NCI-H510A (cell line): Measurements from ENCODE around the gene SRPK2.
"Not testable (repeated sequence)": the region's sequence is repeated elsewhere in the genome, so short reads cannot be mapped to it uniquely, and the experiment has no call there.

ENCODE experiments used
- DNase-seq: peaks from one replicate; lab custom pipeline; 2025; lab: John Stamatoyannopoulos, UW

Gene SRPK2

DNA sequence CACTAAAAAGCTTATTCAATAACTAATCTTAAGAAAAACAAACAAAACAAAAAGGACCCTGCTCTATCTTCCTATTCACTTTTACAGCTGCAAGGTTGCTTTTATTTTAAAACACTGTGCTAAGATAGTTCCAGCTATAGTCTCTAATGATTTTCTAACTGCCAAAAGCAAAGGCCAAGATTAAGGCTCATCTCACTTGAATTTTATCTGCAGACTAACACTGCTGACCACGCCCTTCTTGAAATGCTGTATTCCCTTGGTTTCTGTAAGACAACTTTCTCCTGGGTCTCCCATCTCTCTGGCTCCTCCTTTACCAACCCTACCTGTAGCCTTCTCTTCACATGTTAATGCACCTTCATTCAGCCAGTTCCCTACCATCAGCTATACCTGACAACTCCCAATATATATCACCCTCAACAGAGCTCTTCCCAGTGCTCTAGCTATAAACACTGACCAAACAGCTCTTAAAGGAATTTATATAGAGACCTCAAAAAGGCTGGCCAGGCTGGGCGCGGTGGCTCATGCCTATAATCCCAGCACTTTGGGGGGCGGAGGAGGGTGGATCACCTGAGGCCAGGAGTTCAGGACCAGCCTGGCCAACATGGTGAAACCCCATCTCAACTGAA is 11.7 kb downstream of the SRPK2 start:
- DNase-seq, result no peak

DNA sequence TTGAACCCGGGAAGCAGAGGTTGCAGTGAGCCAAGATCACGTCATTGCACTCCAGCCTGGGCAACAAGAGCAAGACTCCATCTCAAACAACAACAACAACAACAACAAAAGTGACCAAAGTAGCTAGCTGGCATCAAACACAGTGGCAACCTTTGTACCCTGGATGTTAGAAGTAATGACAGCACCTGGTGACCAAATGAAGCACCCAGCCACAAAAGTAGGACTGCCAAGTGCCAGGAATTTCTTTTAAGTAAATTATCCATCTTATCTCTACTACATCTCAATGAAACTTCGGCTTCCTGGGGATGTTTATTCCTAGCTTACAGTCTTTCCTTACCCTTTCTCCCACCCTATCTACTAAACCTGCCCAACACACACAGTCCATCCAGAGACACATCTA is 18.8 kb downstream of the SRPK2 start:
- DNase-seq, result no peak

DNA sequence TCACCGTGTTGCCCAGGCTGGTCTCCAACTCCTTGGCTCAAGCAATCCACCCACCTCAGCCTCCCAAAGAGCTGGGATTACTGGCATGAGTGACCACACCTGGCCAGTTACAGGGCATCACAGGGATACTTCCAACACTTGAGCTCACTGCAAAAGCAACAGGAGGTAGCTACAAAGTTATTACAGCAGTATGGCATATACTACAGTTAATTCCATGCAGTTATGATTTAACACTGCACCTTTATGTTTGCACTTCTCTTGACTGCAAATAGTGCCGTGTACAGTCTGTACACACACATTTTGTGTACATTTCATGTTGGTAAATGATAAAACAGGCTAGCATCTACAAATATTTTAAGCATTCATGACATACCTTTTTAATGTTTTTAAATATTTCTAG is 21.3 kb downstream of the SRPK2 start:
- no peak for DNase-seq

DNA sequence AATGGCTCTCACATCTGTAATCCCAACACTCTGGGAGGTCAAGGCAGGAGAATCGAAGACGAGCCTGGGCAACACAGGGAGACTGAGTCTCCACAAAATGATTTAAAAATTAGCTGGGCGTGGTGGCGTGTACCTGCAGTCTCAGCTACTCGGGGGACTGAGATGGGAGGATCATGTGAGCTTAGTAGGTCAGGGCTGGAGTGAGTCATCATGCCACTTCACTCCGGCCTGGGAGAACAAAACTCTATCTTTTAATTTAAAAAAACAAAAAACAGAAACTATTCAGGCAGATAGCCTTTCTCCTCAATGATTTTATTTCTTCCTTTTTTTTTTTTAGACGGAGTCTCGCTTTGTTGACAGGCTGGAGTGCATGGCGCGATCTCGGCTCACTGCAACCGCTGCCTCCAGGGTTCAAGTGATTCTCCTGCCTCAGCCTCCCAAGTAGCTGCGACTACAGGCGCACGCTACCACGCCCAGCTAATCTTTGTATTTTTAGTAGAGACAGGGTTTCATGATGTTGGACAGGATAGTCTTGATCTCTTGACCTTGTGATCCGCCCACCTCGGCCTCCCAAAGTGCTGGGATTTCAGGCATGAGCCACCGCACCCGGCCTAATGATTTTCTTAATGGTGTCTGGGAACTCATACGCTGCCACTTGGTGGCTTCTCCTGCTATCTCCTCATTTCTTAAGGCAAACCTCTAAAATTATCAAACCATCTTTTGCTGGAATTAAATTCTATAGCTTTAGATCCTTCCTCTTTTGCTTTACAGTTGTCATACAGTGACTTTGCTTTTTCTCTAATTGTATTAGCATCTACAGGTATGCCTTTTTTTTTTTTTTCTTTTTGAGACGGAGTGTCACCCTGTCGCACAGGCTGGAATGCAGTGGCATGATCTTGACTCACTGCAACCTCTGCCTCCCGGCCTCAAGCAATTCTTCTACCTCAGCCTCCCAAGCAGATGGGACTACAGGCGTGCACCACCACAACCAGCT is 22.9 kb downstream of the SRPK2 start:
- DNase-seq, result no peak

DNA sequence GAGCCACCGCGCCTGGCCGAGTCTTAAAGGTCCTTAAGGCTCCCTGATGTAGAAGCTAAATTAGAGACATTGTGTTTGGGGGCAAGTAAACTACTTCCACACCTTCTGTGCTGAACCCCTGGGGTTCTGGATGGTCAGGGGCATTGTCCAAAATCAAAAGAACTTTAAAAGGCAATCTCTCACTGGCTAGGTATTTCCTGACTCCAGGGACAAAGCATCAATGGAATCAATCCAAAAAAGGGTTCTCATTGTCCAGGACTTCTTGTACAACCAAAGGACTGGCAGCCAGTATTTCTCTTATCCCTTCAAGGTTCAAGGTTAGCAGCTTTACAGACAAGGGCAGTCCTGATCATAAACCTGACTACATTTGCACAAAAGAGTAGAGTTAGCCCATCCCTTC is 24.0 kb downstream of the SRPK2 start:
- no peak for DNase-seq

DNA sequence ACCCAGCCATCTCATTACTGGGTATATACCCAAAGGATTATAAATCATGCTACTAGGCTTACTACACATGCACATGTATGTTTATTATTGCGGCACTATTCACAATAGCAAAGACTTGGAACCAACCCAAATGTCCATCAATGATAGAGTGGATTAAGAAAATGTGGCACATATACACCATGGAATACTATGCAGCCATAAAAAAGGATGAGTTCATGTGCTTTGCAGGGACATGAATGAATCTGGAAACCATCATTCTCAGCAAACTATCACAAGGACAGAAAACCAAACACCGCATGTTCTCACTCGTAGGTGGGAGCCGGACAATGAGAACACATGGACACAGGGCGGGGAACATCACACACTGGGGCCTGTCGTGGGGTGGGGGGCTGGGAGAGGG is 25.1 kb downstream of the SRPK2 start:
- DNase-seq, result not testable (repeated sequence)

DNA sequence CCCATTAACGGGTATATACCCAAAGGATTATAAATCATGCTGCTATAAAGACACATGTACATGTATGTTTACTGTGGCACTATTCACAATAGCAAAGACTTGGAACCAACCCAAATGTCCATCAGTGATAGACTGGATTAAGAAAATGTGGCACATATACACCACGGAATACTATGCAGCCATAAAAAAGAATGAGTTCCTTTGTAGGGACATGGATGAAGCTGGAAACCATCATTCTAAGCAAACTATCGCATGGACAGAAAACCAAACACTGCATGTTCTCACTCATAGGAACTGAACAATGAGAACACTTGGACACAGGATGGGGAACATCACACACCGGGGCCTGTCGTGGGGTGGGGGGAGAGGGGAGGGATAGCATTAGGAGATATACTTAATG is 26.0 kb downstream of the SRPK2 start:
- not testable (repeated sequence) for DNase-seq

DNA sequence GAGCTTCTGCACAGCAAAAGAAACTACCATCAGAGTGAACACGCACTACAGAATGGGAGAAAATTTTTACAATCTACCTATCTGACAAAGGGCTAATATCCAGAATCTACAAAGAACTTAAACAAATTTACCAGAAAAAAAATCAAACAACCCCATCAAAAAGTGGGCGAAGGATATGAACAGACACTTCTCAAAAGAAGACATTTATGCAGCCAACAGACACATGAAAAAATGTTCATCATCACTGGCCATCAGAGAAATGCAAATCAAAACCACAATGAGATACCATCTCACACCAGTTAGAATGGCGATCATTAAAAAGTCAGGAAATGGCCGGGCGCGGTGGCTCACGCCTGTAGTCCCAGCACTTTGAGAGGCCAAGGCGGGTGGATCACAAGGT is 26.7 kb downstream of the SRPK2 start:
- DNase-seq, result not testable (repeated sequence)

DNA sequence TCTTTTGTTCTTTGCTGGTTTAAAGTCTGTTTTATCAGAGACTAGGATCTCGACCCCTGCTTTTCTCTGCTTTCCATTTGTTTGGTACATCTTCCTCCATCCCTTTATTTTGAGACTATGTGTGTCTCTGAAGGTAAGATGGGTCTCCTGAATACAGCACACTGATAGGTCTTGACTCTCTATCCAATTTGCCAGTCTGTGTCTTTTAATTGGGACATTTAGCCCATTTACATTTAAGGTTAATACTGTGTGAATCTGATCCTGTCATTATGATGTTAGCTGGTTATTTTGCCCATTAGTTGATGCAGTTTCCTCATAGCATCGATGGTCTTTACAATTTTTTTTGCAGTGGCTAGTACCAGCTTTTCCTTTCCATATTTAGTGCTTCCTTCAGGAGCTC is 28.6 kb downstream of the SRPK2 start:
- not testable (repeated sequence) for DNase-seq

DNA sequence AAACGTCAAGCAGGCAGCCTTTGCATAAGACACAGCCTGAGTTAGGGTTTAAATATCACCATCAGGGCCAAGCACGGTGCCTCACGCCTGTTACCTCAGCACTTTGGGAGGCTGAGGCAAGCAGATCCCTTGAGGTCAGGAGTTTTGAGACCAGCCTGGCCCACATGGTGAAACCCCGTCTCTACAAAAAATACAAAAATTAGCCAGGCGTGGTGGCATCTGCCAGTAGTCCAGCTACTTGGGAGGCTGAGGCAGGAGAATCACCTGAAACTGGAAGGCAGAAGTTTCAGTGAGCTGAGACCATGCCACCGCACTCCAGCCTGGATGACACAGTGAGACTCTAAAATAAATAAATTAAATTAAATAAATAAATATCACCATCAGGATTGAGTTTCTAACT is 33.0 kb downstream of the SRPK2 start:
- DNase-seq, result no peak

DNA sequence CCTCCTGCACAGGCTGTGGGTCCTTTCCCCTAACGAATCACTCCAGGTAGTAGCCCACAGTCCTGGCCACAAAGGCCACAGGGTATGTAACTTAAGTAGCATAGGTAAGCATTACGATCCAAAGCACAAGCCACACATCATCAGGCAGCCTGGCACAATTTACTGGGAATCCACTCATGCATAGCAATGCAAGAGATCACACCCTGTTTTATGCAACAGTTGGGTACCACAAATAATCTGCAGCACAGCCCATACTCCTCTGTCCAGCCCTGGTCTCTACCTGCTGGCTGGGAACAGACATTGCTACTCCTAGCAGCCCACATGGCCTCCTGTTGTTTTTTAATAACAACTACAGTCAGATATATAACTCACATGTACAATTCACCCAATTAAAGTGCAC is 34.3 kb downstream of the SRPK2 start:
- DNase-seq, result no peak

DNA sequence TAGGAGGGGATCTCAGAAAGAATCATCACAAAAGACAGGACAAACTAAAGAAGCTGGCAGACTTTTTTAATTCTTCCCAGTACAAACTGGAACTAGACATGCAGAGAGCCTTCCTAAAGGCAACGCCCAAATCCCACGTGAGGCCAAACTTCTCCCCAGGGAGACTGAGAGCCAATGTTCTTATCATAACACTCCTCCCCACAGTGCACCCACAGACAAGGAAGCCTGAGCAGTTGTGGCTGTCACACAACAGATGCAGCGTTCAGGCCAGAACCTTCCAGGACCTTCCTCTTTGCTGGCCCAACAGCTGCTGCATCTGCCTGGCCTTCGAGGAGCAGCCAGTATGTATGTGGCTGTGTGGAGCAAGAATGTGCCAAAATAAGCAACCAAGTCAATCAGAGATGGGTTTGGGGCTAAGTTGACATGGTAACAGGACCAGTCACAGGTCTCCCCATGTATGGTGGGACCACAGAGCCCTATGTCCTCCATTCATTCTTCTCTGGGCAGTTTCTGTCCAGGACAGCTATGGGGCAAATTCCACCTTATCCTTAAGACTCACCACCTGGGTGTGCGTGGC is 34.9 kb downstream of the SRPK2 start:
- DNase-seq, result no peak

DNA sequence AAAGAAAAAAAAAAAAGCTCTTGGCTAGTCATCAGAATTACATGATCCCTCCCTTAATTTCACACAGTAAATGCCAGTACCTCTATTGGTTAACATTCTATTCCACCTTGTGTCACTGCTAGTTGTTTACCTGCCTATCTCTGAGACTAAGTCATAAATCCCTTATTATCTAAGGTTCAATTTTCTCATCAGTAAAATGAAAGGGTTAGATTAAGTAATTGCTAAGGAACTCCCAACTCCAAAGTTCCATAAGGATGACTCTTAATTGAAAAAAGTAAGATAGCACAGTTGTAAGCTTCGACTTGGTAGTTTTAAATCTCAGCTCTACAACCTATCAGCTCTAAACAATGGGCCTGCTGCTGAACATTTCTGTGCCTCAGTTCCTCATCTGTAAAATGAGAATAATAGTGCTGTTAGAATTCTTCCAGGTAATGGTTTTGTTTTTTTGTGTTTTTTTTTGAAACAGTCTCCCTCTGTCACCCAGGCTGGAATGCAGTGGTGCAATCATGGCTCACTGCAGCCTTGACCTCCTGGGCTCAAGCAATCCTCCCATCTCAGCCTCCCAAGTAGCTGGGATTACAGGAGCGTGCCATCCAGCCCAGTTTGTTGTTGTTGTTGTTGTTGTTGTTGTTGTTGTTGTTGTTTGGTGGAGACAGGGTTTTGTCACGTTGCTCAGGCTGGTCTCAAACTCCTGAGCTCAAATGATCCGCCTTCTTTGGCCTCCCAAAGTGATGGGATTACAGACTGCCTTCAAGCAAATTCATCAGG is 35.6 kb downstream of the SRPK2 start:
- no peak for DNase-seq

DNA sequence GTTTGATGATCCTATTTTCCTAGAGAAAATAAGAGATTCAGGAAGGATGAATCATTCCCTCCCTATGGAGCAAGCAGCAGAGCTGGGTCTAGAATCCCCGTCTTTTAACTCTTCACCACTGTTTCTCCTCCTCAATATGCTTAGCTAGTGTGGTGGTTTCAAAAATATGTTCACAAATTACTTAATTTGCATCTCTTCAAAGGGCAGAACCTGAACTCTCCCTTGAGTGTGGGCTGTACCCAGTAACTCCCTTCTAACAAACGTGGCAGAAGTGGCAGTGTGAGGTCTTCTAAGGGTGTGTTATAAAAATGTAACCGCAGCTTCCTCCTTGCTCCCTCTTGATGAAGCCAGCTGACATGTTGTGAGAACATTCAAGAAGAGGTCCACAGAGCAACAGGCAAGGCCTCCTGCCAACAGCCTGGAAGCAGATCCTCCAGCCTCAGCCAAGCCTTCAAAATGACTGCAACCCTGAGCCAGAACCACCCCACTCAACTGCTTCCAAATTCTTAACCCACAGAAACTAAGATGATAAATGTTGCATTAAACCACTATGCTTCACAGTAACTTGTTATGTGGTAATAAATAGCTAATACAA is 36.6 kb downstream of the SRPK2 start:
- DNase-seq, result no peak

DNA sequence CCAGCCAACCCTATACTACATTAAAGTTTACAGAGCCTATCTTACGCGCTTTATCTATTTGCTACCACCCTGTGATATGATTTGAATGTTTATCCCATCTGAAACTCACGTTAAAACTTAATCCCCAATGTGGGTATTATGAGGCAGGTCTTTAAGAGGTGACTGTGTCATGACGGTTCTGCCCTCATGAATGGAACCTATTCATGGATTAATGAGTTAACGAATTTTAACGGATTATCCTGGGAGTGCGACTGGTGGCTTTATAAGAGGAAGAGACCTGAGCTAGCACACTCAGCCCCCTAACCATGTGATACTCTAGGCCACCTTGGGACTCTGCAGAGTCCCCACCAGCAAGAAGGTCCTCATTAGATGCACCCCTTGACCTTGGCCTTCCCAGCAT is 37.8 kb downstream of the SRPK2 start:
- no peak for DNase-seq

DNA sequence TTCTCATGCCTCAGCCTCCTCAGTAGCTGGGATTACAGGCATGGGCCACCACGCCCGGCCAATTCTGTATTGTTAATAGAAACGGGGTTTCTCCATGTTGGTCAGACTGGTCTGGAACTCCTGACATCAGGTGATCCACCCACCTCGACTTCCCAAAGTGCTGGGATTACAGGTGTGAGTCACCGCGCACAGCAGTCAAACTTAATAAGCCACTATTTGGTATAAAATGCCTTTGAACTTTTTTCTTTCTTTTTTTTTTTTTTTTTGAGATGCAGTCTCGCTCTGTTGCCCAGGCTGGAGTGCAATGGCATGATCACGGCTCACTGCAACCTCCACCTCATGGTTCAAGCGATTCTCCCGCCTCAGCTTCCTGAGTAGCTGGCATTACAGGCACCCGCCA is 40.5 kb downstream of the SRPK2 start:
- DNase-seq, result not testable (repeated sequence)

DNA sequence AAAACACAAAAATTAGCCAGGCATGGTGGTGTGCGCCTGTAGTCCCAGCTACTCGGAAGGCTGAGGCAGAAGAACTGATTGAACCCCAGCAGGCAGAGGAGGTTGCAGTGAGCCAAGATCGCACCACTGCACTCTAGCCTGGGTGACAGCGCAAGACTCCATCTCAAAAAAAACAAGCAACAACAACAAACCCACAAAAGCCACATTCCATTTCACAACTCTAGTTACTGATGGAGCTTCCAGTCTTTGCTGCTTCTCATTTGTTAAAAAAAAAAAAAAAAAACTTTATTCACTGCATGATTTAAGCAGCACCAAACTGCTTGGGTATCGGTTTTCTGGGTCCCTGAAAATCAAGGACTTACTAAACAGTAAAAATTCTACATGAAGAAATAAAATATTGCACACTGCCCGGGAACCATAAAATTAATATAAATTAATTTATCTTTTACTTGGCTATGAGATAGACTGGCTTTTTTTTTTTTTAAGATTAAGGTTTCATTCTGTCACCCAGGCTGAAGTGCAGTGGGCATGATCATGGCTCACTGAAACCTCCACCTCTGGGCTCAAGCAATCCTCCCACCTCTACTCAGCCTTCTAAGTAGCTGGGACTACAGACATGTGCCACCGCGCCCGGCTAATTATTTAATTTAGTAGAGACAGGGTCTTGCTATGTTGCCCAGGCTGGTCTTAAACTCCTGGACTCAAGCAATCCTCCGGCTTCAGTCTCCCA is 42.0 kb downstream of the SRPK2 start:
- DNase-seq, result no peak

DNA sequence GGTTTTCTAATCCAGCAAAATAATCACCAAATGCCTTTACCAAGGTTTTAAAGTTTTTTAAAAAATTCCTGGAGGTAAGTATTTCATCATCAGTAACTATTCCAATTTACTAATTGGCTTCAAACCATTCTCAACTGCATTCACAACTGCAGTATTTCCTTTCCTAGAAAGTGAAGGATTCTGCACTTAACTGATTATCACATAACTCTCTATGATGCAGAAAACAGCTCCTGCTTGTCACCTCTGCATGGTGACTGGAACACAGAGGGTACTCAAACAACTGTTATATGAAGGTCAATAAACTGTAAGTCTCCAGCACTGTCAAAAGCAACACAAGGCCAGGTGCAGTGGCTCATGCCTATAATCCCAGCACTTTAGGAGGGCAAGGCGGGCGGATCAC is 42.6 kb downstream of the SRPK2 start:
- DNase-seq, result no peak

DNA sequence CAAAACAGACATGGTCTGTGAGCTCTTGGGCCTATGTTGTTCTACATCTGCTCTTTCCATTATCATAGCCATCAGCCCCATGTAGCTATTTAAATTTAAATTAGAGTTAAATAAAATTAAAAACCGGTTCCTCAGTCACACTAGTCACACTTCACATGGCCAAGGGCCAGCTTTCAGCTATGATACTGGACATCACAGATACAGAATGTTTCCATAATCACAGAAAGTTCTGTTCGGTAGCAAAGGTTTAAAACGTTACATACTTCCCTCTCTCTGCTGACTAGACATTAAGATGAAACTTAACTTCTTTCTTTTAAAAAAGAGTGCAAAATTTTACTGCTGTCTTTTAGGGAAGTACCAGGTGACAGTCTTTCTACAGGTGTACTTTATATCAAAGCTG is 43.0 kb downstream of the SRPK2 start:
- DNase-seq, result no peak

DNA sequence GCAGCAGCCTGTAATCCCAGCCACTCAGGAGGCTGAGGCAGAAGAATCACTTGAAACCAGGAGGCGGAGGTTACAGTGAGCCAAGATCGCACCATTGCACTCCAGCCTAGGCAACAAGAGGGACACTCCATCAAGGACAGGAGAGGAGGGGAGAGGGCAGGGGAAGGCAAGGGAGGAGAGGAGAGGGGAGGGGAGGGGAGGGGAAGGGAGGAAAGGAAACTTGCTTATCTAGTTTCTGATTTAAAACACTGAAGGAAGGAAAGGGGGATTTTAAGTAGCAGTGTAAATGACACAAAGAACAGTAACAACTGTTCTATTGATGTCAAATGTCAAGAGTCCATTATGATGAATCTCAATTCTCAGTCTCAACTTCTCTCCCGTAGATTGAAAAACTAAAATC is 43.7 kb downstream of the SRPK2 start:
- DNase-seq, result no peak
